OCI-LY7 (cell line): ENCODE measurements around the gene RASSF4. TPM values are rescaled to one million over a fixed set of nuclear protein-coding genes. Genes with fewer than 3 reads are reported as not detected.
A peak's percentile ranks its signal among the peaks of the same experiment; 100 is the strongest.

ENCODE experiments used
- BruUV-seq: library from RNA; stranded (reverse); fragments of 400-500 nt; replicated peaks from 2 replicates; lab custom pipeline; 2021; lab: Mats Ljungman, UMichigan
- CTCF ChIA-PET: fragments of 300-600 bp; sonication (Branson Sonifier 250); formaldehyde crosslinking; loops from one replicate; lab custom pipeline; 2022; ENCODE audit warnings: antibody characterized with exemption; ENCODE audit not compliant: unreplicated experiment; lab: Charles Lee
- POLR2A ChIA-PET: fragments of 300-600 bp; sonication (Branson Sonifier 250); formaldehyde crosslinking; loops from one replicate; lab custom pipeline; 2022; ENCODE audit warnings: antibody characterized with exemption; lab: Charles Lee
- DNase-seq: peaks from one replicate; pipeline ENCODE4 v3.0.0-alpha.2; 2015; ENCODE audit warnings: low spot score
- H2AFZ ChIP-seq: fragments of 200-600 bp; sonication (generic), shearing (Covaris generic); 2 replicates; pipeline ENCODE4 v1.6.1; 2014; ENCODE audit warnings: mild to moderate bottlenecking, antibody characterized with exemption, low read length, moderate library complexity
- H3K27ac ChIP-seq: fragments of 200-600 bp; sonication (generic); 2 replicates; pipeline ENCODE4 v1.5.1; 2014; ENCODE audit warnings: mixed run types, low read depth, mild to moderate bottlenecking, moderate library complexity, low read length, inconsistent platforms; ENCODE audit not compliant: poor library complexity, severe bottlenecking
- H3K36me3 ChIP-seq: fragments of 200-600 bp; sonication (generic); 2 replicates; pipeline ENCODE4 v1.6.1; 2014; ENCODE audit warnings: mild to moderate bottlenecking, antibody characterized with exemption, low read length, moderate library complexity, mixed read lengths; ENCODE audit not compliant: insufficient read depth
- H3K4me1 ChIP-seq: fragments of 200-600 bp; sonication (generic); 2 replicates; pipeline ENCODE4 v1.5.1; 2014; ENCODE audit warnings: mild to moderate bottlenecking, low read length; ENCODE audit not compliant: insufficient read depth, poor library complexity, severe bottlenecking
- H3K4me2 ChIP-seq: fragments of 200-600 bp; sonication (generic); 2 replicates; pipeline ENCODE4 v1.6.1; 2014; ENCODE audit warnings: mild to moderate bottlenecking, low read length
- H3K4me3 ChIP-seq: fragments of 200-600 bp; sonication (generic); 2 replicates; pipeline ENCODE4 v1.5.1; 2014; ENCODE audit warnings: mild to moderate bottlenecking, low read depth, low read length; ENCODE audit not compliant: poor library complexity, severe bottlenecking
- H3K79me2 ChIP-seq: fragments of 200-600 bp; sonication (generic); 2 replicates; pipeline ENCODE4 v1.6.1; 2016; ENCODE audit warnings: low read depth, mild to moderate bottlenecking, low read length, moderate library complexity, mixed read lengths; ENCODE audit not compliant: insufficient read depth
- H3K9me2 ChIP-seq: fragments of 200-600 bp; sonication (generic); 2 replicates; pipeline ENCODE4 v1.6.1; 2016; ENCODE audit warnings: mild to moderate bottlenecking, low read length, mixed read lengths; ENCODE audit not compliant: insufficient read depth
- H3K9me3 ChIP-seq: fragments of 200-600 bp; sonication (generic); 2 replicates; pipeline ENCODE4 v1.6.1; 2014; ENCODE audit warnings: mild to moderate bottlenecking, mixed run types, low read length, mixed read lengths
- H4K20me1 ChIP-seq: fragments of 200-600 bp; sonication (generic); 2 replicates; pipeline ENCODE4 v1.6.1; 2014; ENCODE audit warnings: mild to moderate bottlenecking, antibody characterized with exemption, low read length, moderate library complexity, mixed read lengths; ENCODE audit not compliant: insufficient read depth
- EZH2phosphoT487 ChIP-seq: fragments of 200-600 bp; sonication (generic); IDR thresholded peaks from 2 replicates; pipeline ENCODE4 v1.6.1; 2018; ENCODE audit warnings: low read depth, borderline replicate concordance, mild to moderate bottlenecking, mixed run types, antibody characterized with exemption, low read length, moderate library complexity, mixed read lengths
- intact Hi-C: fragments of 100-400 bp; cut with micrococcal nuclease; formaldehyde crosslinking; loops from one replicate; pipeline ENCODE4 v1.10.0; 2022; ENCODE audit not compliant: unreplicated experiment
- total RNA-seq, 2 experiments: library from RNA; depleted of rRNA in 1 of 2; stranded (reverse); fragments of >200 nt in 1 of 2; shearing (Covaris generic) in 1 of 2; gene quantifications; 2 replicates each; pipeline ENCODE4 v1.2.3, GENCODE V29; 2014 to 2022
- TF ChIP-seq, protein P1 (sequence below): fragments of 200-600 bp; sonication (generic); conservative IDR thresholded peaks from 2 replicates; pipeline ENCODE4 v1.5.1; 2014; ENCODE audit warnings: mild to moderate bottlenecking, antibody characterized with exemption, low read length, moderate library complexity, mixed read lengths

The RASSF4 gene
- total RNA-seq, 2 experiments from 2014 or later: 2.6 to 5.3 TPM

DNA sequence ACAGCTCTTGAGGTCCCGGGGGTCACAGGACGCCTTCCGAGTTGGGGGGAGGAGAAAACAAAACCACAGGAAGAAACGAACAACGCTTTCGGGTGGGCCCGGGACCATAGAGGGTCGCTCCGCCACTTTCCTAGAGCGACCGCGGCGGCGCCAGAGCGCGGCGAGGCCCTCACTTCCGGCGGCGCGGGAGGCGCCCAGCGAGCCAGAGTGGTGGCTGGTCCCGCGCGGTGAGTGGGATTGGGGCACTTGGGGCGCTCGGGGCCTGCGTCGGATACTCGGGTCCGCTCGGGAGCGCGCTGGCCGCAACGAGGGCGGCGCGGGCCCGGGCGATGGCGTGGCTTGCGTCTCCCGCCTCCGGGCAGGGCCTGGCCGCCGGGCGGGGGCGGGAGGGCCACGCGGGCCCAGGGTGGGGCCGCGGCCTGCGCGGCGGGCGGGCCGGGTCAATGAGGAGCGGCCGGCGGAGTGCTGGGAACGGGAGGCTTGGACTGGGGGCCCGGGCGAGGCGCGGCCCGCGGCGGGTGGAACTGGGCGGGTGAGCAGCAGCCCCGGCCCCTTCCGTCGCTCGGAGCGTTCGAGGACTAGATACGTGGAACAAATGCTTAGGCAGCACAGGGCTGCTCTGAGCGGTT is 41.3 kb downstream of the RASSF4 start, which contains the start of gene ZNF22:
ZNF22 (plus strand) TSS at position 172 of the 629 bp plus-strand sequence. CDS start 2,446 bp downstream, outside the sequence.
- H3K9me2 ChIP-seq: no peaks in the 10 kb centered on the region
- DNase-seq: peak; percentile 85
- H3K27ac ChIP-seq: peak within 1 kb of the TSS; percentile 52
- intact Hi-C loops: loop anchor here (2.0 to 10.0 kb wide), 5 partner anchors 42 to 1031 kb away; partner anchors contain the start of genes NCOA4, RASSF4, TIMM23 and ZFAND4
- peaks cover 37% of the 10 kb centered on the region for H3K36me3 ChIP-seq
- ChIA-PET POLR2A (interaction anchor here (0.6 to 2.5 kb wide), 2 partner anchors 37 to 1538 kb away, joined by 3 to 9 read pairs; no protein-coding TSS in a partner anchor), CTCF (interaction anchor here (1.0 kb wide), 1 partner anchor 36 kb away, joined by 3 read pairs; no protein-coding TSS in a partner anchor)
- H4K20me1 ChIP-seq: peaks cover 16% of the 10 kb centered on the region; the same call in 1 of the 2 replicates
- H3K79me2 ChIP-seq: peaks cover 39% of the 10 kb centered on the region
- H3K4me1 ChIP-seq: peaks cover 33% of the 10 kb centered on the region
- peak within 1 kb of the TSS; percentile 93 for H2AFZ ChIP-seq
- peaks cover 33% of the 10 kb centered on the region; the same call in 1 of the 2 replicates for H3K9me3 ChIP-seq
- TF ChIP-seq, protein P1, sequence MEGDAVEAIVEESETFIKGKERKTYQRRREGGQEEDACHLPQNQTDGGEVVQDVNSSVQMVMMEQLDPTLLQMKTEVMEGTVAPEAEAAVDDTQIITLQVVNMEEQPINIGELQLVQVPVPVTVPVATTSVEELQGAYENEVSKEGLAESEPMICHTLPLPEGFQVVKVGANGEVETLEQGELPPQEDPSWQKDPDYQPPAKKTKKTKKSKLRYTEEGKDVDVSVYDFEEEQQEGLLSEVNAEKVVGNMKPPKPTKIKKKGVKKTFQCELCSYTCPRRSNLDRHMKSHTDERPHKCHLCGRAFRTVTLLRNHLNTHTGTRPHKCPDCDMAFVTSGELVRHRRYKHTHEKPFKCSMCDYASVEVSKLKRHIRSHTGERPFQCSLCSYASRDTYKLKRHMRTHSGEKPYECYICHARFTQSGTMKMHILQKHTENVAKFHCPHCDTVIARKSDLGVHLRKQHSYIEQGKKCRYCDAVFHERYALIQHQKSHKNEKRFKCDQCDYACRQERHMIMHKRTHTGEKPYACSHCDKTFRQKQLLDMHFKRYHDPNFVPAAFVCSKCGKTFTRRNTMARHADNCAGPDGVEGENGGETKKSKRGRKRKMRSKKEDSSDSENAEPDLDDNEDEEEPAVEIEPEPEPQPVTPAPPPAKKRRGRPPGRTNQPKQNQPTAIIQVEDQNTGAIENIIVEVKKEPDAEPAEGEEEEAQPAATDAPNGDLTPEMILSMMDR: no peak
- no peak for TF ChIP-seq EZH2phosphoT487
- BruUV-seq: no TSS peak
- peak within 1 kb of the TSS; percentile 90 for H3K4me2 ChIP-seq
- H3K4me3 ChIP-seq: peak within 1 kb of the TSS; percentile 86

DNA sequence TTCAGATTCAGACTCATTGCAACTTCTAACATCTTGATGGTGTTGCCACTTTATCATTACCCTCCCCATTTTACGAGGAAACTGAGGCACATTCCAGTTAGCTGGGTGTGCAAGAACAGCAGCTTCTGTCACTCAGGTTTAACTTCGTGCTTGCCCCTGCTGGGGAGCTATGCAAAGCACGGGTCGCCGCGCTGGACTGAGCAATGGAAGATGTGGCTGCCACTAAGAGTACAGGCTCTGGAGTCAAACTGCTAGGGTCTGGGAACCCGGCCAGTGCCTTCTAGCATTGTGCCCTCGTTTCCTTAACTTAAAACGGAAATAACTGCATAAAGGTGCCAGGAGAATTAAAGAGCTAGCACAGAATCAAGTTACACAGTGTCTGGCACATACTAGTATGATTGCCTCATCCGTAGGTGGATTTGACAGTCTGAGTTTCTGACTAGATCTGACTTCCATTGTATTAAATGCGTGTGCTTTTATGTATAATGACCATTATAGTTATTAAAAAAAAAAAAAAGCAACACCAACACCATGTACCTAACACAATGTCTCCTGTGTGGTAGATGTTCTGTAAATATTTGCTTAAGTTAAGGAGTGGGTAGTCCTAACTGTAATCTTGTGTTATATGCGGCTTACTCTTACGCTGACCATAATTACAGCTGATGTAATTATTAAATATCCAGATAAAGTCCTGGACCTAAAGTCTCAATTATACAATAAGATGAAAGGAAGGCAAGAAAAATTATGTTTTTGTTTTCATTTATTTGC is 42.0 kb downstream of the RASSF4 start:
- Histone ChIP-seq H3K79me2 (peaks cover 39% of the 10 kb centered on the region), H3K9me3 (peaks cover 33% of the 10 kb centered on the region; the same call in 1 of the 2 replicates), H3K36me3 (peaks cover 39% of the 10 kb centered on the region), H3K4me2 (peak overlapping the region; percentile 90), H3K4me3 (peak overlapping the region; percentile 86), H3K27ac (peak overlapping the region; percentile 52), H4K20me1 (peaks cover 16% of the 10 kb centered on the region; the same call in 1 of the 2 replicates), H3K9me2 (no peaks in the 10 kb centered on the region), H2AFZ (peak overlapping the region; percentile 50; the same call in 1 of the 2 replicates), H3K4me1 (peaks cover 26% of the 10 kb centered on the region)
- BruUV-seq: no TSS peak
- DNase-seq: peak; percentile 72
- TF ChIP-seq EZH2phosphoT487: no peak
- TF ChIP-seq, protein P1: no peak
- ChIA-PET CTCF (no interaction called here), POLR2A (interaction anchor here (0.5 to 2.5 kb wide), 3 partner anchors 38 to 69 kb away, joined by 3 to 9 read pairs (median 4); no protein-coding TSS in a partner anchor)
- intact Hi-C loops: loop anchor here (2.0 to 10.0 kb wide), 5 partner anchors 43 to 1031 kb away; partner anchors contain the start of genes NCOA4, RASSF4, TIMM23 and ZFAND4
